DMS153 treated with DMSO at 0.1 percent for 48 hours (cell line): ENCODE data around the gene NR3C1.
A peak's percentile ranks its signal among the peaks of the same experiment; 100 is the strongest.

Experiments
- DNase-seq: peaks from one replicate; lab custom pipeline; 2025; ENCODE audit not compliant: unreplicated experiment; lab: John Stamatoyannopoulos, UW

Gene NR3C1

GRCh38 chr5:143403593-143404415, at the start of gene NR3C1:
TSS of gene NR3C1 (minus strand) at chr5:143403686. CDS start at chr5:143400839, 2,847 bp downstream.
- DNase-seq: no peak

- no peak for DNase-seq
These were observed 46.3 kb upstream of the NR3C1 start for GRCh38 chr5:143449772-143450171.

- no peak for DNase-seq
These were observed 45.0 kb upstream of the NR3C1 start for GRCh38 chr5:143448518-143448917.

- no peak for DNase-seq
These were observed 44.5 kb upstream of the NR3C1 start for GRCh38 chr5:143447983-143448382.

- no peak for DNase-seq
These were observed 43.2 kb upstream of the NR3C1 start for GRCh38 chr5:143446535-143447226.

GRCh38 chr5:143445776-143446175, 42.3 kb upstream of the NR3C1 start:
- DNase-seq: no peak

GRCh38 chr5:143443330-143443729, 39.8 kb upstream of the NR3C1 start:
- DNase-seq: no peak

GRCh38 chr5:143442385-143442784, 38.9 kb upstream of the NR3C1 start:
- DNase-seq: no peak

- DNase-seq: peak; percentile 64
These were observed 37.1 kb upstream of the NR3C1 start for GRCh38 chr5:143440448-143441115.

- no peak for DNase-seq
These were observed 34.3 kb upstream of the NR3C1 start for GRCh38 chr5:143437666-143438273.

- no peak for DNase-seq
These were observed 33.4 kb upstream of the NR3C1 start for GRCh38 chr5:143436871-143437270.

- DNase-seq: no peak
These were observed 31.7 kb upstream of the NR3C1 start for GRCh38 chr5:143435210-143435657.

GRCh38 chr5:143434261-143435209, 31.0 kb upstream of the NR3C1 start:
- no peak for DNase-seq

- DNase-seq: no peak
These were observed 30.2 kb upstream of the NR3C1 start for GRCh38 chr5:143433670-143434069.

- DNase-seq: no peak
These were observed 29.3 kb upstream of the NR3C1 start for GRCh38 chr5:143432658-143433239.

GRCh38 chr5:143431789-143432188, 28.3 kb upstream of the NR3C1 start:
- no peak for DNase-seq

- DNase-seq: no peak
These were observed 25.4 kb upstream of the NR3C1 start for GRCh38 chr5:143428738-143429420.

GRCh38 chr5:143428155-143428554, 24.7 kb upstream of the NR3C1 start:
- no peak for DNase-seq

- no peak for DNase-seq
These were observed 23.7 kb upstream of the NR3C1 start for GRCh38 chr5:143427122-143427735.
